HK-2 (cell line): ENCODE data around the gene SEMA3D.

Experiments used
- DNase-seq: peaks from one replicate; pipeline ENCODE4 v3.0.0-alpha.2; 2018; ENCODE audit not compliant: unreplicated experiment

SEMA3D gene

GRCh38 chr7:85184599-85185423 lies 2.0 kb downstream of the SEMA3D start:
- DNase-seq, result no peak

GRCh38 chr7:85183296-85183695 lies 3.6 kb downstream of the SEMA3D start:
- no peak for DNase-seq

- no peak for DNase-seq
These were observed 8.1 kb downstream of the SEMA3D start for GRCh38 chr7:85178531-85179298.

- DNase-seq, result no peak
These were observed 9.5 kb downstream of the SEMA3D start for GRCh38 chr7:85177316-85177715.

- DNase-seq, result no peak
These were observed 10.7 kb downstream of the SEMA3D start for GRCh38 chr7:85176197-85176596.

DNA sequence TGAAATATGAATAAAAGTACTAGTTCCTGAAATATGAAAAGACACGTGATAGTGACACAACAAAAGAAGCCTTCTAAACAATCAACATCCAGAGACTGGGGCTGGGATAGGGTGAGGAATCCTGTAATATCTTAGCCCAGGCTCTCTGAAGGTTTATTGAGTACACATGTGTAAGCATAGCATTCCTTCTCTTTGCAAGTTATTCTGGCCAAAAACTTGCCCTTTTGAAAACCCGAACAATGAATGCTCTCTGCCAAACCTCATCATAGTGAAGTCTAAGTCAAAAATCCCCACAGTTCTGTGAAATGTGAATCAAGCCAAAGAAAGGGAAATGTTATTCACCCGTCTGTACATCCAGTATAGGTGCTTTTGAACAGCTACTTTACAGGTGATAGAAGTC lies 11.6 kb downstream of the SEMA3D start:
- DNase-seq, result no peak

GRCh38 chr7:85172530-85172941 lies 14.3 kb downstream of the SEMA3D start:
- no peak for DNase-seq

DNA sequence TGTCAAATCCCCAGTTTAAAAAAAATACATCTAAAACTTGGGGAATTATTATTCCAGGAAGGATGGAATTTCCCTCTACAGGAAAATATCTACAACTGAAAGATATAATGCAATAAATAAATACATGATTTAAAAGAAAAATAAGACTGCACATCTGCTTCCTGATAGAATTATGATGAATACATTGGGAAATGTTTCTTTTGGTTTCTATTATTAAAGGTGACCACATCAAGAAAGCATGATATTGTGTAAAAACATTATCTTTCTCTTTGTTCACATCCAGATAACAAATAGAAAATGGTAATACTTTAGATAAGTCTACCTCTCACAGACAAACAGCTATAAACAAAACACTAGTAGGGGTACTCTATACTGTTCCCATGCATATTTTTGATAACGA lies 19.2 kb downstream of the SEMA3D start:
- DNase-seq, result no peak

DNA sequence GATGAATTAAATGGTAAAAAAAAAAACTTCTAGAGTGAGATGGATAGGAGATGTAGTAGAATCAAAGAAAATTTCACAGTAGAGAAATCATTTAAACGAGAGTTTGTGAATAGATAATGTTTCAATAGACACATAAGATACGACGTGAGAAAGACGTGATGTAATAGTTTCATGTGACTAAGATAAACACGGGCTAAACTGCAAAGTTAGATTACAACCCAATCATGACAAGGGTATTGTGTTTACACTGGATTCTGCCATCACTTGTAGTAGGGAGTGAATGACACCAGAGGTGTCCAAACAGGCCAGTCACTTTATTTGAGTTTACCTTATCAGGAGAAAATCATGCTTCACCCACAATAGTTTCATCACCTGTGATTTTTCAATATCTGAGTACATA lies 21.6 kb downstream of the SEMA3D start:
- DNase-seq, result no peak

DNA sequence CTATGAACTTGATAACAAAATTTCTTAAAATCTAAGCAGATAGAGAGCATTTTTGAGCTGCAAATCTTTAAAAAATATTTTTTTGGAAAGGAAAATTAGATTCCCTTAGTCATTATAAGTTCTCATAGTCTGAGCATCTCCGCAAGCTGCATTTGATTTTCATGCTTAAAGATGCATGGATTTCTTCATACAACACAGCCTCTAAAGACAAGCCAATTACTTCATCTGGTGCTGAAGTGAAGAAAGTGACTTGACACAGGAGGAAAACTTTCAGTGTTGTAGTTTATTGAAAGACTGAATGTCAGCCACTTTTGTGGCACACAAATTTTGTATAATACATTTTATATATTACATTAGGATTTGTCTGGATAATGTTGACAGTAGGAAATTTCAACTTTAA lies 22.5 kb downstream of the SEMA3D start:
- DNase-seq, result no peak

GRCh38 chr7:85162721-85163120 lies 24.1 kb downstream of the SEMA3D start:
- no peak for DNase-seq

DNA sequence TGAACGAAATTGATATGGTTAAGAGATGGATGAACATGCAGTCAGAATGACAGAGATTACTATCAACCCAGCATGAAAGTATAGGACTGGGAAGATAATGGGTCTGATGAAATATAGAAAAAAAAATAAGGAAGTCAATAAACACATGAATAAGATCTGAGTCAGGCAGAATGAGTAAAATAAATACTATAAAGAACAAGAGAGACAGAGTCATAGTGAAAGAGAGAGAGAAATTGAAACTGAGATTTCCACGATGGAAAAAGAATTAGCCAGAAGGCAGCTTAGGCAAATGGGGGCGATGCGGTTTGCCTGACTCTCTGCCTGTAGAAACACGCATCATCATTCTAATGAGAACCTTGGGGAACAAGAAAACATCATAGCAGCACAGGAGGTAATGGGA lies 26.6 kb downstream of the SEMA3D start:
- DNase-seq, result no peak

GRCh38 chr7:85159003-85159402 lies 27.9 kb downstream of the SEMA3D start:
- no peak for DNase-seq

GRCh38 chr7:85156661-85157208 lies 30.1 kb downstream of the SEMA3D start:
- no peak for DNase-seq

- no peak for DNase-seq
These were observed 32.4 kb downstream of the SEMA3D start for GRCh38 chr7:85154282-85154937.

DNA sequence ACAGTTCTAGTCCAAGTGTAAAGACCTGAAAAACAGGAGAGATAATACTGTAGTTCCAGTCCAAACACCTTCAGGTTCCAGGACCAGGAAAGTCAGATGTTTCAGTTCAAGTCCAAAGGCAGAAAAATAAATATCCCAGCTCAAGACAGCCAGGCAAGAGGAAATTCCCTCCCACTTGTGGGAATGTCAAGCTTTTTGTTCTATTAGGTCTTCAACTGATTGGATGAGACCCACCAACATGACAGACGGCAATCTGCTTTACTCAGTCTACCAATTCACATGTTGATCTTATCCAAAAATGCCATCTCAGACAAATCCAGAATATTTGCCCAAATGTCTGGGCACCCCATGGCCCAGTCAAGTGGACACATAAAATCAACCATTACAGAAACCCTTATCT lies 33.1 kb downstream of the SEMA3D start:
- no peak for DNase-seq

- no peak for DNase-seq
These were observed 36.2 kb downstream of the SEMA3D start for GRCh38 chr7:85150624-85151023.

DNA sequence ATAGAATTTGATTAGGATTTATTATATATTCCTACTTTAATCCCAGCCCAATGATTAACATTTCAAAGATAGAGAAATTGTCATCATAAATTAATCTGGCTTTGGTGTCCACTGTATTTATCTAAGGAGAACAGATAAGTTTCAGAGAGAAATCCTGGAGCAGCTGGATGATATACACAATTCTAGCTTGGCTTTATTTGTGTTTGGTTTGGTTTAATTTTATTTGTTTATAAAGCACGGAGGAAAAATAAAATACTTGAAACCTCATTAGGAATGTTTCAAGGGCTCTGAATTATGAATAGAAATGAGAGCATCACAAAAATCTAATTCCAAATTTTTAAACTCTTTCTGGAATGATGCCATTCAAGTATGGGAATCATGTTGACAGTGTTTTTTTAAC lies 42.1 kb downstream of the SEMA3D start:
- no peak for DNase-seq

DNA sequence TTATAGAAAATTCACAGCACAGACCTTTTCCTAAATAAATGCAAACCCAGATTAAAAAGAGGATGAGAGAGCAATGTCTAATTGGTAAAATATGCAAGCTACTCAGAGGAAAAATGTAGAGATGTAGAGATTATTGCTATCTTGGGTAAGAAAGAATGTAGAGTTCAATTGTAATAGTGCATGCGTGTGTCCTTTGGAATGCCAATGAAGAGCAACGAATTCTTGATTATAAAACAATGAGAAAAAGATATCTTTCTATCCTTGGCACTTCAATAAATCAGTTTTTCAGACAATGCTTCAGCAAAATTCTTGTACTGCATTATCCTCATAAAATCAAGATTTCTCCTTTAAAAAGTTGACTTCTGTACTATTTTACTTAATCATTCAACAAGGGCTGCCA lies 50.9 kb downstream of the SEMA3D start:
- DNase-seq, result no peak

- DNase-seq, result no peak
These were observed 53.3 kb downstream of the SEMA3D start for GRCh38 chr7:85133560-85133959.

GRCh38 chr7:85133006-85133405 lies 53.9 kb downstream of the SEMA3D start:
- DNase-seq, result no peak

DNA sequence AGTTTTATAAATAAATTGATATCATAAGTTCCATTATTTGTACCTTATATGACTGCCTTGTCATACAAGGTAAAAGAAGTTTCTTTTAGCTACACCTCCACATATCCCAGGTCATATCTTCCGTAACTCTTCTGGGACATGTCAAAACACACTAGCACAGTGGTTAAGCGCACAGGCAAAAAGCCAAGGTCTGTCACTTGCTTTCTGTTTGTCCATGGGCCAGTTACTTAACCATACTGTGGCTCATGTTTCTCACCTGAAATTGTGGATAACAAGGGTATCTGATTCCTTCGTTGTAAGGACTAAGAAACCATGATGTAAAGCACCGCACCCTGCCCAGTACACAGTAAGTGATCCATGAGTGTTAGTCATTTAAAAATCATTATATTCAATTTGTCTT lies 56.2 kb downstream of the SEMA3D start:
- DNase-seq, result no peak
